ENCODE measurements around the gene TGFBR3.

TGFBR3 gene

GRCh38 chr1:91833946-91834345 lies 52.0 kb downstream of the TGFBR3 start:
- H4K8ac ChIP-seq (ENCODE audit: low read length) = no peak overlapping the region
- WGBS = no CpG with 5 or more reads among the region's 1 CpG
- no peak overlapping the region for H3K4me3 ChIP-seq (ENCODE audit: insufficient read depth in 1 of 2, low read depth in 1 of 2, low read length in 2 of 2)
- H2BK120ac ChIP-seq (ENCODE audit: low read depth, low read length) = no peak overlapping the region
- no peak overlapping the region for H2BK5ac ChIP-seq (ENCODE audit: low read depth, low read length, poor library complexity, severe bottlenecking)
- H2BK12ac ChIP-seq (ENCODE audit: low read length in 2 of 2) = no peak overlapping the region
- peaks cover 12% of the 10 kb centered on the region for H3K4me1 ChIP-seq (ENCODE audit: control insufficient read depth, insufficient read depth, low read depth, low read length)
- H3K36me3 ChIP-seq (ENCODE audit: control insufficient read depth in 1 of 2, insufficient read depth in 2 of 2, low read depth in 1 of 2, low read length in 2 of 2) = peaks cover 0 to 49% of the 10 kb centered on the region in 2 experiments
- no peak overlapping the region for H3K4ac ChIP-seq (ENCODE audit: low read depth in 1 of 2, low read length in 2 of 2)
- H3K27ac ChIP-seq (ENCODE audit: low read length, poor library complexity, severe bottlenecking) = no peak overlapping the region
- H3K18ac ChIP-seq (ENCODE audit: low read depth in 1 of 2, low read length in 2 of 2) = no peak overlapping the region
- H3K9ac ChIP-seq (ENCODE audit: low read length) = peak overlapping the region; percentile 5
- no peaks in the 10 kb centered on the region for H3K27me3 ChIP-seq (ENCODE audit: control insufficient read depth in 1 of 2, insufficient read depth in 1 of 2, low read length in 2 of 2)
- no peak overlapping the region for H2AK5ac ChIP-seq (ENCODE audit: low read length, severe bottlenecking)
- no peaks in the 10 kb centered on the region for H3K9me3 ChIP-seq (ENCODE audit: control insufficient read depth, low read length)
- DNase-seq = no peak
- H3K23ac ChIP-seq (ENCODE audit: low read length in 2 of 2) = no peak overlapping the region
- no peak overlapping the region for H2AFZ ChIP-seq (ENCODE audit: low read depth, low read length)
- no peak overlapping the region for H2BK15ac ChIP-seq (ENCODE audit: low read depth, poor library complexity, severe bottlenecking)
- H3K14ac ChIP-seq (ENCODE audit: low read length in 2 of 2) = no peak overlapping the region
- H3K79me1 ChIP-seq (replicated peaks; ENCODE audit: low read length, poor library complexity, severe bottlenecking) = peaks cover 9% of the 10 kb centered on the region
- H4K91ac ChIP-seq (ENCODE audit: low read length) = no peak overlapping the region
- no peak overlapping the region for H3K4me2 ChIP-seq (ENCODE audit: low read length, poor library complexity, severe bottlenecking)

GRCh38 chr1:91831132-91831930 lies 54.6 kb downstream of the TGFBR3 start:
- H3K23ac ChIP-seq (ENCODE audit: low read length in 2 of 2) = peak overlapping the region in 1 of 2 experiments; percentile 34
- DNase-seq = peak; percentile 50
- H2BK12ac ChIP-seq (ENCODE audit: low read length in 2 of 2) = no peak overlapping the region
- no peak overlapping the region for H2BK5ac ChIP-seq (ENCODE audit: low read depth, low read length, poor library complexity, severe bottlenecking)
- peaks cover 23% of the 10 kb centered on the region for H3K4me1 ChIP-seq (ENCODE audit: control insufficient read depth, insufficient read depth, low read depth, low read length)
- no peak overlapping the region for H3K4ac ChIP-seq (ENCODE audit: low read depth in 1 of 2, low read length in 2 of 2)
- H3K14ac ChIP-seq (ENCODE audit: low read length in 2 of 2) = no peak overlapping the region
- no peaks in the 10 kb centered on the region for H3K27me3 ChIP-seq (ENCODE audit: control insufficient read depth in 1 of 2, insufficient read depth in 1 of 2, low read length in 2 of 2)
- H4K8ac ChIP-seq (ENCODE audit: low read length) = no peak overlapping the region
- H2BK120ac ChIP-seq (ENCODE audit: low read depth, low read length) = no peak overlapping the region
- H3K27ac ChIP-seq (ENCODE audit: low read length, poor library complexity, severe bottlenecking) = no peak overlapping the region
- 62% methylated on average over 7 of the region's 8 CpGs for WGBS
- H3K4me2 ChIP-seq (ENCODE audit: low read length, poor library complexity, severe bottlenecking) = no peak overlapping the region
- H4K91ac ChIP-seq (ENCODE audit: low read length) = peak overlapping the region; percentile 64
- peaks cover 8% of the 10 kb centered on the region for H3K79me1 ChIP-seq (replicated peaks; ENCODE audit: low read length, poor library complexity, severe bottlenecking)
- no peak overlapping the region for H2AFZ ChIP-seq (ENCODE audit: low read depth, low read length)
- peak overlapping the region; percentile 82 for H3K9ac ChIP-seq (ENCODE audit: low read length)
- H3K9me3 ChIP-seq (ENCODE audit: control insufficient read depth, low read length) = no peaks in the 10 kb centered on the region
- H3K4me3 ChIP-seq (ENCODE audit: insufficient read depth in 1 of 2, low read depth in 1 of 2, low read length in 2 of 2) = no peak overlapping the region
- no peak overlapping the region for H3K18ac ChIP-seq (ENCODE audit: low read depth in 1 of 2, low read length in 2 of 2)
- H2BK15ac ChIP-seq (ENCODE audit: low read depth, poor library complexity, severe bottlenecking) = no peak overlapping the region
- H2AK5ac ChIP-seq (ENCODE audit: low read length, severe bottlenecking) = no peak overlapping the region
- H3K36me3 ChIP-seq (ENCODE audit: control insufficient read depth in 1 of 2, insufficient read depth in 2 of 2, low read depth in 1 of 2, low read length in 2 of 2) = peaks cover 0 to 60% of the 10 kb centered on the region in 2 experiments

- no peak overlapping the region for H3K4me3 ChIP-seq (ENCODE audit: insufficient read depth in 1 of 2, low read depth in 1 of 2, low read length in 2 of 2)
- peak overlapping the region in 1 of 2 experiments; percentile 61 for H3K18ac ChIP-seq (ENCODE audit: low read depth in 1 of 2, low read length in 2 of 2)
- 50% methylated on average over 10 of the region's 10 CpGs for WGBS
- H2BK120ac ChIP-seq (ENCODE audit: low read depth, low read length) = no peak overlapping the region
- H3K27me3 ChIP-seq (ENCODE audit: control insufficient read depth in 1 of 2, insufficient read depth in 1 of 2, low read length in 2 of 2) = no peaks in the 10 kb centered on the region
- H3K27ac ChIP-seq (ENCODE audit: low read length, poor library complexity, severe bottlenecking) = no peak overlapping the region
- peak overlapping the region in 1 of 2 experiments; percentile 80 for H2BK12ac ChIP-seq (ENCODE audit: low read length in 2 of 2)
- peaks cover 24% of the 10 kb centered on the region for H3K4me1 ChIP-seq (ENCODE audit: control insufficient read depth, insufficient read depth, low read depth, low read length)
- peak overlapping the region; percentile 82 for H3K9ac ChIP-seq (ENCODE audit: low read length)
- no peak overlapping the region for H3K4me2 ChIP-seq (ENCODE audit: low read length, poor library complexity, severe bottlenecking)
- H4K91ac ChIP-seq (ENCODE audit: low read length) = peak overlapping the region; percentile 64
- no peak overlapping the region for H2BK15ac ChIP-seq (ENCODE audit: low read depth, poor library complexity, severe bottlenecking)
- H3K14ac ChIP-seq (ENCODE audit: low read length in 2 of 2) = no peak overlapping the region
- H3K4ac ChIP-seq (ENCODE audit: low read depth in 1 of 2, low read length in 2 of 2) = peak overlapping the region in 1 of 2 experiments; percentile 62
- H3K36me3 ChIP-seq (ENCODE audit: control insufficient read depth in 1 of 2, insufficient read depth in 2 of 2, low read depth in 1 of 2, low read length in 2 of 2) = peaks cover 0 to 65% of the 10 kb centered on the region in 2 experiments
- H4K8ac ChIP-seq (ENCODE audit: low read length) = peak overlapping the region; percentile 55
- no peak overlapping the region for H2BK5ac ChIP-seq (ENCODE audit: low read depth, low read length, poor library complexity, severe bottlenecking)
- DNase-seq = peak; percentile 94
- peak overlapping the region in 1 of 2 experiments; percentile 34 for H3K23ac ChIP-seq (ENCODE audit: low read length in 2 of 2)
- H3K79me1 ChIP-seq (replicated peaks; ENCODE audit: low read length, poor library complexity, severe bottlenecking) = peaks cover 8% of the 10 kb centered on the region
- H2AK5ac ChIP-seq (ENCODE audit: low read length, severe bottlenecking) = peak overlapping the region; percentile 26
- H3K9me3 ChIP-seq (ENCODE audit: control insufficient read depth, low read length) = no peaks in the 10 kb centered on the region
- H2AFZ ChIP-seq (ENCODE audit: low read depth, low read length) = no peak overlapping the region
These were observed 55.5 kb downstream of the TGFBR3 start for GRCh38 chr1:91830242-91831131.

Measured in mesenchymal stem cell (in vitro differentiated cells and primary cell).